Heart left ventricle (tissue), 13 donors: Measurements from ENCODE around the gene HDAC8.

ENCODE experiments used
- CTCF ChIP-seq, 12 donors: fragments of 200-600 bp; sonication (generic) in 4 of 12; IDR thresholded peaks; one replicate each; pipeline versions ENCODE4 v1.5.0 to v1.8.0; 2018 to 2022; ENCODE audit warnings: antibody characterized with exemption in 12 of 12, mild to moderate bottlenecking in 5 of 12
- POLR2A ChIP-seq, 2 donors: fragments of 450-650 bp; IDR thresholded peaks; one replicate each; pipeline ENCODE4 v1.6.1; 2017; ENCODE audit warnings: antibody characterized with exemption in 2 of 2, mild to moderate bottlenecking in 2 of 2, moderate library complexity in 2 of 2
- donor health status: ischemic (EF 13 %, LVEDD 7.1; RV severe dilation, severe dysfunction).
- donor health status: DM: no; HTN: yes; CAD: no.
- donor health status: DM: no; HTN: no; CAD: no.
- donor health status: ischemic (EF 25% LVEDD 6.9; RV normal size, moderate dysfunction).
- donor health status: ischemic (EF 25% LVEDD 5.7; RV mildly dilated, moderate dysfunction).
- donor health status: ischemic (EF 35%, LVEDD 5.7; RV mildly dilated, moderate dysfunction).
- donor health status: nonischemic (EF 11% LVEDD 7.7; RV severe dilation, severe dysfunction).
- donor health status: DM: yes; HTN: yes; CAD: no.
- donor health status: PGD.
- donor health status: ischemic (EF 29% LVEDD 5.4; RV normal size, mild dysfunction).
- donor health status: nonischemic (EF 23%, LVEDD 6.1; RV moderate dilation, normal function).

- TF ChIP-seq POLR2A (IDR thresholded peaks at IDR 0.05) (no peak), CTCF (IDR thresholded peaks at IDR 0.05) (no peak)
These were observed 6.2 kb downstream of the HDAC8 start for GRCh38 chrX:72566448-72566847.
